ENCODE measurements around the gene GRM1.

GRM1 gene

GRCh38 chr6:146481527-146481926 lies 452.7 kb downstream of the GRM1 start:
- no peaks in the 10 kb centered on the region for H3K27me3 ChIP-seq (ENCODE audit: insufficient read depth, low read length)
- H3K4me1 ChIP-seq (ENCODE audit: insufficient read depth, low read length, severe bottlenecking): no peaks in the 10 kb centered on the region
- no peaks in the 10 kb centered on the region for H3K79me2 ChIP-seq (ENCODE audit: insufficient read depth, low read length)
- no peak for TF ChIP-seq CTCF (IDR thresholded peaks at IDR 0.05; ENCODE audit: low read length)
- no peak for TF ChIP-seq EZH2 (IDR thresholded peaks at IDR 0.05; ENCODE audit: borderline replicate concordance, low read length)
- no peaks in the 10 kb centered on the region for H4K20me1 ChIP-seq (ENCODE audit: insufficient read depth, low read length)
- H3K36me3 ChIP-seq (ENCODE audit: insufficient read depth, low read length): no peaks in the 10 kb centered on the region
- H3K9me3 ChIP-seq (ENCODE audit: low read length): no peaks in the 10 kb centered on the region
- H3F3A ChIP-seq (ENCODE audit: insufficient read depth, low read length): no peaks in the 10 kb centered on the region
- no peak overlapping the region for H3K27ac ChIP-seq (ENCODE audit: low read depth, low read length, poor library complexity, severe bottlenecking)
- H3K4me3 ChIP-seq (ENCODE audit: low read depth, low read length, poor library complexity, severe bottlenecking): no peak overlapping the region
- H3K9me2 ChIP-seq (ENCODE audit: low read depth, low read length): no peaks in the 10 kb centered on the region
- no peak overlapping the region for H3K4me2 ChIP-seq (ENCODE audit: low read length)
- H3K9ac ChIP-seq (ENCODE audit: low read length): no peak overlapping the region
- no peak overlapping the region for H2AFZ ChIP-seq (ENCODE audit: low read length)

- Histone ChIP-seq H3K27ac (ENCODE audit: low read depth, low read length, poor library complexity, severe bottlenecking) (no peak overlapping the region), H3K27me3 (ENCODE audit: insufficient read depth, low read length) (no peaks in the 10 kb centered on the region), H3K79me2 (ENCODE audit: insufficient read depth, low read length) (no peaks in the 10 kb centered on the region), H4K20me1 (ENCODE audit: insufficient read depth, low read length) (no peaks in the 10 kb centered on the region), H3K4me3 (ENCODE audit: low read depth, low read length, poor library complexity, severe bottlenecking) (no peak overlapping the region), H3F3A (ENCODE audit: insufficient read depth, low read length) (no peaks in the 10 kb centered on the region), H3K4me2 (ENCODE audit: low read length) (no peak overlapping the region), H2AFZ (ENCODE audit: low read length) (no peak overlapping the region), H3K9me3 (ENCODE audit: low read length) (no peaks in the 10 kb centered on the region), H3K9ac (ENCODE audit: low read length) (no peak overlapping the region), H3K4me1 (ENCODE audit: insufficient read depth, low read length, severe bottlenecking) (no peaks in the 10 kb centered on the region), H3K9me2 (ENCODE audit: low read depth, low read length) (no peaks in the 10 kb centered on the region), H3K36me3 (ENCODE audit: insufficient read depth, low read length) (no peaks in the 10 kb centered on the region)
- no peak for TF ChIP-seq EZH2 (IDR thresholded peaks at IDR 0.05; ENCODE audit: borderline replicate concordance, low read length)
- no peak for TF ChIP-seq CTCF (IDR thresholded peaks at IDR 0.05; ENCODE audit: low read length)
These were observed 455.5 kb downstream of the GRM1 start for GRCh38 chr6:146484411-146484810.
